Coronary artery (tissue), 2 donors: Measurements from ENCODE around the gene ARRDC2.
A peak's percentile ranks its signal among the peaks of the same experiment; 100 is the strongest.
"Not testable (repeated sequence)": the region's sequence is repeated elsewhere in the genome, so short reads cannot be mapped to it uniquely, and the experiment has no call there.

ENCODE experiments used
- DNase-seq: peaks from one replicate; pipeline ENCODE4 v3.0.0-alpha.2; 2017; ENCODE audit warnings: low spot score
- H3K27ac ChIP-seq, 2 donors: fragments of 200-600 bp; sonication (generic); one replicate each; pipeline ENCODE4 v1.5.1; 2016 to 2019
- H3K4me3 ChIP-seq: fragments of 200-600 bp; sonication (generic); 2 replicates; pipeline ENCODE4 v1.5.1; 2016; ENCODE audit warnings: mild to moderate bottlenecking, moderate library complexity
- TF ChIP-seq, protein P1 (sequence below): fragments of 200-600 bp; sonication (generic); IDR thresholded peaks from one replicate; pipeline ENCODE4 v1.5.1; 2019; ENCODE audit warnings: antibody characterized with exemption

Gene ARRDC2

GRCh38 chr19:18020212-18021085, 12.5 kb downstream of the ARRDC2 start:
- Histone ChIP-seq H3K27ac (peak overlapping the region; percentile 87 to 99), H3K4me3 (peak overlapping the region; percentile 25)
- TF ChIP-seq, protein P1, sequence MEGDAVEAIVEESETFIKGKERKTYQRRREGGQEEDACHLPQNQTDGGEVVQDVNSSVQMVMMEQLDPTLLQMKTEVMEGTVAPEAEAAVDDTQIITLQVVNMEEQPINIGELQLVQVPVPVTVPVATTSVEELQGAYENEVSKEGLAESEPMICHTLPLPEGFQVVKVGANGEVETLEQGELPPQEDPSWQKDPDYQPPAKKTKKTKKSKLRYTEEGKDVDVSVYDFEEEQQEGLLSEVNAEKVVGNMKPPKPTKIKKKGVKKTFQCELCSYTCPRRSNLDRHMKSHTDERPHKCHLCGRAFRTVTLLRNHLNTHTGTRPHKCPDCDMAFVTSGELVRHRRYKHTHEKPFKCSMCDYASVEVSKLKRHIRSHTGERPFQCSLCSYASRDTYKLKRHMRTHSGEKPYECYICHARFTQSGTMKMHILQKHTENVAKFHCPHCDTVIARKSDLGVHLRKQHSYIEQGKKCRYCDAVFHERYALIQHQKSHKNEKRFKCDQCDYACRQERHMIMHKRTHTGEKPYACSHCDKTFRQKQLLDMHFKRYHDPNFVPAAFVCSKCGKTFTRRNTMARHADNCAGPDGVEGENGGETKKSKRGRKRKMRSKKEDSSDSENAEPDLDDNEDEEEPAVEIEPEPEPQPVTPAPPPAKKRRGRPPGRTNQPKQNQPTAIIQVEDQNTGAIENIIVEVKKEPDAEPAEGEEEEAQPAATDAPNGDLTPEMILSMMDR = no peak
- DNase-seq = peak; percentile 98

GRCh38 chr19:18021121-18021755, 13.3 kb downstream of the ARRDC2 start:
- DNase-seq = peak; percentile 94
- Histone ChIP-seq H3K4me3 (peak overlapping the region; percentile 25), H3K27ac (peak overlapping the region; percentile 87 to 99)
- TF ChIP-seq, protein P1 = no peak

DNA sequence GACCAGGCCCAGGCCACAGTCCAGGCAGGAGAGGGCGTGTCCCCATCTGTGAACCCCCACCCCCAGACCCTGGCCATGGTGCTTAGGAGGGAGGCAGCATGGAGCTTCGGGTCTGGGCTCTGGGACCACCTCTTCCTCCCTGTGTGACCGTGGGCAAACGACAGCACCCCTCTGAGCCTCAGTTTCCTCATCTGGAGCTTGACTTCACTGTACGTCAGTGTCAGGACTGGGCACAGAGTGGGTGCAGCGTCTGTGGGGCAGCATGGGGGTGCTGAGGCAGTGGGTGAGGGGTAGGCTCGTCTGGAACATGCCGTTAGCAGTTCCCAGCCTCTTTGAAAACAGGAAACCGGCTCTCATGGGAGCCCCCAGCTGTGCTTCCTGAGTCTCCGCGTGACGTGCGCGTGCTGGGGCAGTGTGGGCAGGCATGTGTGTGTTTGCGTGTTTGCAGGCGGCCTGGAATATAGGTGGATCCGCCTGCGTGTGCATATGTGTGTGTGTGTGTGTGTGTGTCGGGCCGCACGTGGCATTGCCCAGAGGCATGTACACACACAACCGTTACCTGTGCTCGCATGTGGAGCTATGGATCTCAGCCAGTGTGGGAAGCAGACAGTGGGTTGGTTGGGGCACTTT, 15.8 kb downstream of the ARRDC2 start:
- TF ChIP-seq, protein P1 = no peak
- Histone ChIP-seq H3K4me3 (no peak overlapping the region), H3K27ac (peak overlapping the region; percentile 87 to 99)
- DNase-seq = peak; percentile 87

GRCh38 chr19:18027151-18027550, 19.2 kb downstream of the ARRDC2 start:
- no peak overlapping the region for H3K27ac ChIP-seq

GRCh38 chr19:18029617-18030338, 21.8 kb downstream of the ARRDC2 start:
- TF ChIP-seq, protein P1 = no peak
- Histone ChIP-seq H3K27ac (no peak overlapping the region), H3K4me3 (no peak overlapping the region)
- DNase-seq = no peak

More at GRCh38 chr19:18027151-18027550, 19.2 kb downstream of the ARRDC2 start:
- DNase-seq = no peak
- TF ChIP-seq, protein P1 = no peak
- H3K4me3 ChIP-seq = no peak overlapping the region

DNA sequence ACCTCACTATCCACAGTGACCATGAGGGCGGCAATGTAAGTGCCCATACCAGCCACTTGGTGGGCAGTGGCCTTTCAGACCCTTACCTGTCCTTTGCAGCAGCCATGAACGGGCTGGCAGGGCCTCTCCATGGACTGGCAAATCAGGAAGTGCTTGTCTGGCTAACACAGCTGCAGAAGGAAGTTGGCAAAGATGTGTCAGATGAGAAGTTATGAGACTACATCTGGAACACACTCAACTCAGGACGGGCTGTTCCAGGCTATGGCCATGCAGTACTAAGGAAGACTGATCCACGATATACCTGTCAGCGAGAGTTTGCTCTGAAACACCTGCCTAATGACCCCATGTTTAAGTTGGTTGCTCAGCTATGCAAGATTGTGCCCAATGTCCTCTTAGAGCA, 23.4 kb downstream of the ARRDC2 start:
- DNase-seq, H3K4me3 ChIP-seq: not testable (repeated sequence)
- H3K27ac ChIP-seq = peak overlapping the region in 1 of 2 donors; percentile 22

DNA sequence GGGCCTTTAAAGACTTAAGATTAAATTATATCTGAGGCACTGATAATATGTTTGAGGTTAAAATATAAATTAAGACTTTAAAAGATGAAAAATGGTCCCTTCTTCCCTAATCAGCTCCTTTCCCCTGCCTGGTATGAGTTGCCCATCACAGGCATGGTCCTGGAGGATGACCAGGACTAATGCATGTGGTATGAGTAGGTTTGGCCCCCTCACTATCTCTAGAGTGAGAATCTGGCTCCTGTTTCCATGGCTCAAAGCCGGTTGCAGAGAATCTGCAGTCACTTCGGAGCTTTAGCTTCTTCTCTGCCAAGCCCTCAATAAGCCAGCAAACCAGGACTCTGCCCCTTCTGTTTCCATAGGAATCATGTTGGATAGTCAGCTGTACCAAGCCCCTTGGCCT, 24.1 kb downstream of the ARRDC2 start:
- not testable (repeated sequence) for H3K4me3 ChIP-seq, DNase-seq, H3K27ac ChIP-seq
